Colon (tissue), 2 donors: ENCODE measurements around the gene YPEL1.
"Not testable (repeated sequence)": the region's sequence is repeated elsewhere in the genome, so short reads cannot be mapped to it uniquely, and the experiment has no call there.

ENCODE experiments used
- FAIRE-seq: peaks from 2 replicates; lab custom pipeline; 2012; peaks lifted over from hg19 to GRCh38; lab: Jason Lieb, UNC
- donor health status: control.
- donor health status: control.

The YPEL1 gene

DNA sequence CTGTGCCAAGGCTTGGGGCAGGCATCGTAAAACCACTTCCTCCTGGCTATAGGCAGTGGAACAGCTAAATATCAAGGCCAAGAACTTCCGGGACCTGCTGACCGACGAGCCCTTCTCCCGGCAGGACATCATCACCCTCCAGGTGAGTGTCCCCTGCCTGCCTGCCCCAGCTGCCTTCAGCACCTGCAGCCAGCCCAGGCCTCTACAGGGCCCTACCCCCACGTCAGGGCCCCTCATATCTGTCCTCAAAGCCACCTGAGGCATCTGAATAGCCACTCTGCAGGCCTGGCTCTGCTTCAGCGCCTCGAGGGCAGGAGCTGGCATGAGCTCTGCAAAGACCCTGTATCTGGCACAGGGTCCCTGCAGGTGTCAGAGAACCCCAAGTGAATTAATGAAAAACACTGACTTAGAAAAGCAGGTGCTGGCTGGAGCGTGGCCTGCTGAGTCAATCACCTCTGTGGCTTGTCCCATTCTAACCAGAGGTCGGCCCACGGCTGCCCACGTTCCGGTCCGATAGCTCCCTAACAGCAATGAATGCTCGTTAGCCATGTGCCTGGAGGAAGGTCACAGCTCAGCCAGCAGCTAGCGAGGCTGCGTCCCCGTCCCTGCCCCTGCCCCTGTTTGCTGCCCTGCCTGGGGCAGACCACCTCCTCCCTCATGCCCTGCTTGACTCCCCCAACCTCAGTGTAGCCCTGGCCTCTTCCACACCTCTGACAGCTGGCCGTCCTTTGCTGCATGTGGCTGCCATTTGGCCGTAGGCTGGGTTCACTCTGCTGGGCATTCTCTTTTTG, 53.0 kb downstream of the YPEL1 start:
- FAIRE-seq: no peak

DNA sequence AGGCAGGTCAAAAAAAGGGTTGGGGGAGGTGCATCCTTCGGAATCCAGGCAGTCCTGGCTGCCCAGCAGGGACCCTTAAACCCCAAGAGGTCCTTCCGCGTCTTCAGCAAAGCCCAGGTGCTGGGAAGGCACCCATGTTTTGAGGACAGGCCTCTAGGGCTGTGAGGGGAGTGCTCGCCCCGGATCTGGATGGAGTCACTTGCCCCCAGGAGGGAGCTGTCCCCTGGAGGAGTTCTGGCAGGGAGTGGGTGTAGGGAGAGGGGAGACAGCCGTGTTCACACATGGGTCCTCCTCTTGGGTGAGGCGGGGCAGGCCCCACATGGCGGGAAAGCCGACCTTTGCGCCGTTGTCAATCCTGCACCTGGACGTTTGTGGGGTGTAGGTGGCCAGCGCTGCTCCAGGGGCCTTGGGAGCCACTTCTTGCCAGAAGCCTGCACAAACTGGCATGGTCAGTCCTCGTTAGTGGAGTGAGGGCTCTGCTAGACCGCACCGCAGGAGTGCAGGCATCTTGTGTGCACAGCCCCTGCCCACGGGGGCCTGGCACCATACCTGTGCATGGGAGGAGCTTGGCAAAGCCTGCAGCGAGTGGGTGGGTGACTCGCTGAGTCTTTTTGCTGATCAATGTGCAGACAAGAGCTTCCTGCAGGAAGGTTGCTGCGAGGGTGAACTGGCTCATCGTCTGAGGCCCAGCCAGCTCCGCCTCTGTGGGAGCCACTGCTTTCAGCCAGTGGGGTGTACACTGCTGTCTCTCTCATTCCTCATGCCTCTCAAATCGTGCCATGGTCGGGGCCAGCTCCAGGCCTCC, 53.8 kb downstream of the YPEL1 start:
- FAIRE-seq: no peak

- FAIRE-seq: no peak
These were observed 54.6 kb downstream of the YPEL1 start for GRCh38 chr22:21680830-21681565.

GRCh38 chr22:21679383-21679782, 56.2 kb downstream of the YPEL1 start:
- FAIRE-seq: no peak

- FAIRE-seq: not testable (repeated sequence)
These were observed 56.8 kb downstream of the YPEL1 start for GRCh38 chr22:21678842-21679241.

- FAIRE-seq: no peak
These were observed 57.8 kb downstream of the YPEL1 start for GRCh38 chr22:21677606-21678443.

- no peak for FAIRE-seq
These were observed 60.9 kb downstream of the YPEL1 start for GRCh38 chr22:21674638-21675245.

DNA sequence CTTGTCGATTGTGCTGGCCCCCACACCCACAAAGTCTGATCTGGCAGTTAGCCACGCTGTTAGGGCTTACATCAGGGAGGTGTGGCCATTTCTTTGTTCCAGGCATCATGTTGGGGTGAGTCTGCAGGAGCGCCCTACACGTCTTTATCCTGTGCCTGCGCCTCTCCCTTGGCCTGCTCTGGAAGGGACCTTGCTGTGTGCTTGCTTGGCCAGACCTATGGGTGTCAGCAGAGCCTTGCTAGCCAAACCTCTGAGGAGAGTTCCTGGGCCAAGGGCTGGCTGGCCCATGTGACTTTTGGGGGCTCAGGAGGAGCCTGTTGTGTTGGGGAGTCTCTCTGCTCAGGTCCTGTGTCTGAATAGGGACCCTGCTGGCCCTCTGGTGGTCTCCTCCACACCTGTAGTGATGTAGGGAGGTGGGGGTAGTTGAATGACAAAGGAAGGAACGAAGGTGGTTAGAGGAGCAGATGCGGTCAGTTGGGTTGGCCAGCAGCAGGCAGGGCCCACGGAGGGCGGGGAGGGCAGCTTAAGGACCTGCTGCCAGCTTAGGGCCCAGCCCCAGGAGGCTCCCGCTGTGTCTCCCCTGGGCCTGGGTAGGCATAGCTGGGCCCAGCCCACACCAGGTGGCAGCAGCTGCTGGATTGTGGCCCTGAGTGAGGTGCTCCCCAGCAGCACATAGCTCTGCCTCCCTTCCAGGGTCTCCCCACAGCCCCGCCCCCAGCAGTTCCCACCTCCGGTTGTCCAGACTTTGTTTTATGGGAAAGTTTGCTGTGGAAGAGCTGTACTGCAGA, 61.9 kb downstream of the YPEL1 start:
- no peak for FAIRE-seq

DNA sequence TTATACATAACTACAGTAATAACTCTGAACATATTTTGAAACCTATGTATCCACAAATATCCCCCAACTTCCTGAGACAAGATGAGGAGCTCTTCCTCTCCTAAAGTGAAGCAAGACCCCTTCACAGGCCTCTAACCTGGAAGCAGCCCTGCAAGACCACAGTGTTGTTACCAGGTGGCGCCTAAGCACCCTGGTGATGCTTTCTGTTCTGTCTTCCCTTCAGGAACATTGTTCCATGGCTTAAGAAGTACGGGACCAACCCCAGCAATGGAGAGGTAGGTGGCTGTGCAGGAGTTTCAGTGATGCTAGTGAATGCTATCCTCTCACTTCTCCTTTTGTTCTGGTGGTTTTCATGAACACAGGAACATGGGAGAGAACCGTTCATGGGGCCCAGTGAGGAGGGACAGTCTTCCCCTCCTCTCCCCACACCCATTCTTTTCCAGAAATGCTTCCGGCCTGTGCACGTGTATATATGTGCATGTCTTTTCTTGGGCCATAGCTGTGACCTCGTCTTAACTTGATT, 63.4 kb downstream of the YPEL1 start:
- no peak for FAIRE-seq

DNA sequence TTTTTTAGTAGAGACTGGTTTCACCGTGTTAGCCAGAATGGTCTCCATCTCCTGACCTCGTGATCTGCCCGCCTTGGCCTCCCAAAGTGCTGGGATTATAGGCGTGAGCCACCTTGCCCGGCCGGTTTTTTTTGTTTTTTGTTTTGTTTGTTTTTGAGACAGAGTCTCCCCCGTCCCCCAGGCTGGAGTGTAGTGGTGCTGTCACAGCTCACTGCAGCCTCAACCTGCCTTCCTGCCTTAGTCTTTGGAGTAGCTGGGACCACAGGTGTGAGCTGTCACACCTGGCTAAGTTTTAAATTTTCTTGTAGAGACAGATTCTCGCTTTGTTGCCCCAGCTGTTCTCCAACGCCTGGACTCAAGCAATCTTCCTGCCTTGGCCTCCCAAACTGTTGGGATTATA, 66.6 kb downstream of the YPEL1 start:
- no peak for FAIRE-seq

DNA sequence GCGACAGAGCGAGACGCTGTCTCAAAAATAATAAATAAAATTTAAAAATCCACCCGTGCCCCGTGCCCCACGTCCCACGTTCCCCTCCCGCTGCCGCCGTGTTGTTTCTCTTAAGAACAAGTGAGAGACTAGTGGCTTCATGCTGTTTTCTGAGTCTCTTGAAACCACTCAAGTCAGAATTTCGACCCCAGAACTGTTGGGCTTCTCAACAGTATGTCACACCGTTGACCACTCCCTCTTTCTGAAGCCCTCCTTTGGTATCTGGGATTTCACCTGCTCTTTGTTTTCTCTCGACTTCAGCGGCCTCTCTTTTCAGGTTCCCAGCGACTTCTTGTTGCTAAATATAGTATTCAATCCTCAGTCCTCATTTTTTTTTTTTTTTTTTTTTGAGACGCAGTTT, 68.8 kb downstream of the YPEL1 start:
- no peak for FAIRE-seq

- FAIRE-seq: no peak
These were observed 70.3 kb downstream of the YPEL1 start for GRCh38 chr22:21665047-21665851.

DNA sequence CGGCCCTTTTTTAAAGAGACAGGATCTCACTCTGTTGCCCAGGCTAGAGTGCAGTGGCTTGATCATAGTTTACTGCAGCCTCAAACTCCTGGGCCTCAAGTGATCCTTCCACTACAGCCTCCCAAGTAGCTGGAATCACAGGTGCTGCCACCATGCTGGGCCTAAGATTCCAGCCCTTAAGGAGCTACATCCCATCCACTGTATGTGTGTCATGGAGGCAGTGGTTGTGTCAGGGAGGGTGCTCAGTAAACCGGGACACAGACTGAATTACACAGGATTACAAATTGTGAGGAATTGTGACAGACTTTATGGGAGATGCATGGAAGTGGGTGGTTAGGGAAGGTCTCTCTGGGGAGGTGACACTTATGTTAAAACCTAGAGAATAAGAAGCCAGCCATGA, 71.9 kb downstream of the YPEL1 start:
- no peak for FAIRE-seq

DNA sequence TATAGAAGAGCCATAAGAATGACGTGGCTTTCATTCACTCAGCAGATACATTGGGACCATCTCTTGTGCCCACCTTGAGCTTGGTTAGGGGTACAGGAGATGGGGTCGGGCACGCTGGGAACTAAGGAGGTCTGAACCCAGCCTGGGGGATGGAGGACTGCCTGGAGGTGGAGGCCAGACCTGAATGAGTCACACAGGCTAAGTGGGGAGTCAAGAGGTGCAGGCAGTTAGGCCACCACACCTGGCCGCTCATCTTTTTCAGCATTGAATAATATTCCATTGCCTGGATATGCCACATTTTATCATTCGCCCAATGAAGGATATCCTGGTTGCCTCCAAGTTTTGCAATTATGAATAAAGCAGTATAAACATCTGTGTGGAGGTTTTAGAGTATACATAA, 73.6 kb downstream of the YPEL1 start:
- FAIRE-seq: no peak

DNA sequence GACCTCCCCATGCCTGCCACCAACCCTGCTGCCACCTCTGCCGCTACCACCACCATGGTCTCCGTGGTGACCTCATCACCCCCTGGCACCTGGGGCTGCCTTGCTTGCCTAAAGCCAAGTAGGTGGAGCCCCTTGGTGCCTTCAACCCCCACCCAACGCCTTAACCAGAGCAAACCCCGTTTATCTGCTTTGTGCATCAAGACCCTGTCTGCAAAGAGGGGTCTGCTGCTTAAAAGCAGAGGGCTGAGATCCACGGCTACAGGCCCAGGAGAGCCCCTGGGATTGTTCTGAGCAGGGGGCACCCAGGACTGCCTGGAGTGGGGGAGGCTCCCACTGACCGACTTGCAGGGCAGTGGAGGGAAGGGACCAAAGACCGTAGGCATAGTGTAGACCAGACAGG, 74.7 kb downstream of the YPEL1 start:
- FAIRE-seq: no peak

- FAIRE-seq: no peak
These were observed 75.6 kb downstream of the YPEL1 start for GRCh38 chr22:21659864-21660525.

GRCh38 chr22:21657360-21658032, 78.1 kb downstream of the YPEL1 start:
- FAIRE-seq: no peak

DNA sequence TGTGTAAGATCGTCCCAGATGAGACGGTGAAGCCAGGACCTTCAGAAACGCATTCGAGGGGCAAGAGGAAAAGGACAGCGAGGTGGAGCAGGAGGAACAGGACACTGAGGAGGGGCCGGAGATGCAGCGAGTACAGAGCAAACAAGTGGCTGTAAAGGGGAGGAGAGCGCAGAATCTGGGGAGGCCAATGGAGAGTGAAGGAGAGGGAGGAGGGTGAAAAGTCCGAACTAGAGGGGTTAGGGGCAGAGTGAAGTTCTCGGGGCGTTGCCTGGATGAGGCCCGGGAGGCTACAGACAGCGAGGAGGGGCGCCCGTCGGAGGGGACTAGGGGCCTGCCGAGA, 78.6 kb downstream of the YPEL1 start:
- no peak for FAIRE-seq
